Measurements from ENCODE around the gene BAD. TPM values are rescaled to one million over a fixed set of nuclear protein-coding genes. Genes with fewer than 3 reads are reported as not detected.

Gene BAD
- total RNA-seq, 1 experiment from 2014 or later: 122 TPM

DNA sequence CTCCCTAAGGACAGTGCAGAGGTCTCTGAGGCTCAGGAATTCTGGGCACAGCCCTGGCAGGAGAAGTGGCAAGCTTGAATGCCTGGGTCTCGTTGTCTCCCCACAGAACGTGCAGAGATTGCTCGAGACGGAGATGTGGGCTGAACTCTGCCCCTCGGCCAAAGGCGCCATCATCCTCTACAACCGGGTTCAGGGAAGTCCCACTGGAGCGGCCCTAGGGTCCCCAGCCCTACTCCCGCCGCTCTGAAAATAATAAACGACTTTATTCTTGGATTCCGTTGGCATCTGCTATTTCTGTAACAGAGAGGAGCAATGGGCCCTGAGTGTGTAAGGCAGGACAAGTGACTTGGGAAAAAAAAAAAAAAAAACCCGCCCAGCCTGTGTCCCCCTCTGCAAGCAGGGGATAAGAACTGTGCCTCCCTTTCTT, 54.7 kb downstream of the BAD start:
- in situ Hi-C loops (cut with HindIII; ENCODE audit: low pct_unique_long_range_greater_than_20kb, low sequenced_read_pairs): no loop called here

DNA sequence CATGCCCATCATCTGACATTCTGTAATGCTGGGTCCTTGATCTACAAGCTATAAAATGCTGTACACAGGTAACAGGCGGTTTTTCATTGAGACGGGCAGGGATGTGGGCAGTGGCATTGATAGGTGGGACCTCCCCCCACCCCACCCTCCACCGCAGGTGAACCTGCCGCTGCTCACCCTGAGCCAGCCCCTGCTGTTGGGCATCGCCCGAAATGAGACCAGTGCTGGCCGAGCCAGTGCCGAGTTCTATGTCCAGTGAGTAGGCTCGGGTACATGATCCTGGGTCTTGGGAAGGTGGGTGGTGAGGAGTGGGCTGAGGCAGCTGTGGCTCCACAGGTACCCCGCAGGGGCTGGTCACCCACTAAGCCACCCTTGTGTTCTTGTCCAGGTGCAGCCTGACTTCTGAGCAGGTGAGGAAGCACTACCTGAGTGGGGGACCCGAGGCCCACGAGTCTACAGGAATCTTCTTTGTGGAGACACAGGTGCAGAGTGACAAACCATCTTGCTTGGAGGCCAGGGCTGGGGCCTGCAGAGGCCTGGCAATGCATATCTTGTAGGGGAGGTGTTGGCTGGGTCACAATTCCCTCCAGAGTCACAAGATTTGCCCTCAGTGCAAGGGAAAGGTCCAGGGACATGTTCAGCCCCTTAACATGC, 55.2 kb downstream of the BAD start:
- DNase-seq (ENCODE audit: low read depth): no peak
- in situ Hi-C loops (cut with HindIII; ENCODE audit: low pct_unique_long_range_greater_than_20kb, low sequenced_read_pairs): no loop called here

More for the DNA sequence above, 54.7 kb downstream of the BAD start:
- no peak for DNase-seq (ENCODE audit: low read depth)

DNA sequence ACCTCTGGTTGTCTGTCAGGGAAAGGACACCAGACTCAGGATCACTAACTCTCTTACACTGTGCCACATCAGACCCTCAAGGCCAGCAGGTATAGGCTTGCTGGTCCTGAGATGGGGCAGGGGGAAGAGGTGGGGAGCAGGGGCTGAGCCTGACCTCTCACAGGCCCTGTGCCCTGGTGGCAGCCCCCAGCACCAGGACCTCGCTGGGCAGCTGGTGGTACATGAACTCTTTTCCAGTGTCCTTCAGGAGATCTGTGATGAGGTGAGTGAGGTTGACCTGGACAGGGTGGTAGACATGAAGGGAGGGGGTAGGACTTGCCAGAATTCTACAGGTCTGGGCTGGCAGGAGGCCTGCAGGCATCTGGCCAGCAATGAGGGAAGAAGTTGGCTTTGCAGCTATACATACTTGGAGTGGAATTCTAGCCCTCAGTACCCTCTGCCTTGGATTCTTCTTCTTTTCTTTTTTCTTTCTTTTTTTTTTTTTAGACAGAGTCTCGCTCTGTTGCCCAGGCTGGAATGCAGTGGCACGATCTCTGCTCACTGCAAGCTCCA, 57.0 kb downstream of the BAD start:
- DNase-seq (ENCODE audit: low read depth): no peak
- in situ Hi-C loops (cut with HindIII; ENCODE audit: low pct_unique_long_range_greater_than_20kb, low sequenced_read_pairs): no loop called here

DNA sequence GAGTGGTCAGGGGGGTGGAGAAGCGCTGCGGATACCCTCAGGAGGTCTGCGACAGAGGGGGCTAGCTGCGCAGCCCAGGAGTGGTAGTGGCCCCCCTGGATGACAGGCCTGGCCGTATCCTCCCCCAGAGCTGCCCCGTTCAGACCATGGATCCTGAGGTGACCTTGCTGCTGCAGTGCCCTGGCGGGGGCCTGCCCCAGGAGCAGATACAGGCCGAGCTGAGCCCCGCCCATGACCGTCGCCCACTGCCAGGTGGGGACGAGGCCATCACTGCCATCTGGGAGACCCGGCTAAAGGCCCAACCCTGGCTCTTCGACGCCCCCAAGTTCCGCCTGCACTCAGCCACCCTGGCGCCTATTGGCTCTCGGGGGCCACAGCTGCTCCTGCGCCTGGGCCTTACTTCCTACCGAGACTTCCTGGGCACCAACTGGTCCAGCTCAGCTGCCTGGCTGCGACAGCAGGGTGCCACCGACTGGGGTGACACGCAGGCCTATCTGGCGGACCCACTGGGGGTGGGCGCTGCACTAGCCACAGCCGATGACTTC, 57.9 kb downstream of the BAD start:
- DNase-seq (ENCODE audit: low read depth): peak; percentile 46
- in situ Hi-C loops (cut with HindIII; ENCODE audit: low pct_unique_long_range_greater_than_20kb, low sequenced_read_pairs): no loop called here

DNA sequence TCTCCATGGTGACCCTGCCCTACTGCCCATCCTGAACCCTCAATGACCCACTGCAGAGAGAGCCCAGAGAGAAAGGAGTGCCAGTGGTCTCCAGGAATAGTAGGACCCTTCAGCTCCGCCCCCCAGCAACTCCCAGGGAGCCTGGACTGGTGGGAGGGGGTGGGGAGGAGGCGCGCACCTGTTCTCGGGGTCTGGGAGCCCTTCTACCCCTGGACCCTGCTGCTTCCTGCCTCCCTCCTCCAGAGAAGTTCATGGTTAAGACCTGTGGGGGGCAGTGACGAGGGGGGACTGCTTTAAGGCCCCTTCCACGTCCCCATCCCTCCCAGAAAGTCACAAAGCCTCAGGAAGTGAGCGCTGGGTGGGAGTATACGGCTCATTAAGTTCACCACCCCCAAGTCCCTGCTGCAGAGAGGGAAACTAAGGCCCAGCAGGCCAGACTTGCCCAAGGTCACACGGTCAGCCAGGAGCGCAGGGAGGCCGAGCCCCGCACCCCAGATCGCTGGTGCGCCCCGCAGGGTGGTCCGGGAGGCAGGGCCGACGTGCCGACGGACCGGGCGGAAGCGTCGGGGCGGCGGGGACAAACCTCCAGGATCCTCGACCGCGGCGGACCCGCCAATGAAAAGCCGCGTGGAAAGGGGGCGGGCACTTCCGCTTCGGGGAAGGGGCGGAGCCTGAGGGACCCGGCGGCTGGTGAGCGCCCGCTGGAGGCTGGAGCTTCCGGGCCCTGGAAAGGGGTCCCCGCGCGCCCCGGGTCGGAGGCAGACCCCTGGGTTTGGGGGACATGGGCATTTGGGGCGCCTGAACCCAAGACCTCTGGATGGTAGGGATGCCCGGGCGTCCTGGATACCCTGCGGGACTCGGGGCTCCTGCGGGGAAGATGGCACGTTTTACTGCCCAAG, 58.6 kb downstream of the BAD start, which contains the start of the genes NUDT22 and TRPT1:
NUDT22 (plus strand) TSS at position 667 of the 899 bp plus-strand sequence. CDS start 379 bp downstream, outside the sequence.
TRPT1 (minus strand) TSS at position 579 of the 899 bp plus-strand sequence; CDS start at position 253, 326 bp downstream.
- DNase-seq (ENCODE audit: low read depth): peak; percentile 77
- in situ Hi-C loops (cut with HindIII; ENCODE audit: low pct_unique_long_range_greater_than_20kb, low sequenced_read_pairs): no loop called here

DNA sequence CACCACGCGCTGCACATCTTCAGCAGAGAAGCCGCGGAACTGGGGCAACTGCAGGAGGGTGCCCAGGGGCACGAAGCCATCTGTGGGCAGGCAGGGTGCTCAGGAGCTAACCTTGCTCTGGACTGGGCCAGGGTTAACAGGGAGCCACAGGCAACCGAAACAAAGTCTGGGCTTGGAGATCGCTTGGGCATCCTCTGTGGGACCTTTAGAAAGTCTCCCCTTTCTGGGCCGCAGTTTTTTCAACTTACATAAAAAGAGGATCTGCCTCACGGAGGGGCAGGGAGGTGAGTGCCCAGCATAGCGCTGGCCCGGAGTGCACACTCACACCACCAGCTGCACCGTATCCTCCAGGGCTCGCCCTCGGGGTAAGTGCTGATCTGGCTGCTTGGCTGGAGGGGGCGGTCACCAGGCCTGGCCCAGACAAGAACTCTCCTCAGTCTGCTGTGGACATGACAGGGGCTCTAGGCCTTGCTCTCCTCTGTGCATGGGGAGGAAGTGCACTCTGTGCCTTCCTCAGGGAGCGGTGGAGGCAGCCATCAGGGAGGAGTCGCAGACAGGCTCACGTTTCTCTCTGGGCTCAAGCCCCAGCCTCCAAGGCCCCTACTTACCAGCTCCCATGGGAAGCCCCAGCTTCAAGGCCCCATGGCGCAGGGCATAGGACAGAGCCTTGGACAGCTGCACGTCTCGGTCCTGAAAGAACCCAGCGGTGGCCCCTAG, 59.4 kb downstream of the BAD start:
- DNase-seq (ENCODE audit: low read depth): no peak
- in situ Hi-C loops (cut with HindIII; ENCODE audit: low pct_unique_long_range_greater_than_20kb, low sequenced_read_pairs): no loop called here

DNA sequence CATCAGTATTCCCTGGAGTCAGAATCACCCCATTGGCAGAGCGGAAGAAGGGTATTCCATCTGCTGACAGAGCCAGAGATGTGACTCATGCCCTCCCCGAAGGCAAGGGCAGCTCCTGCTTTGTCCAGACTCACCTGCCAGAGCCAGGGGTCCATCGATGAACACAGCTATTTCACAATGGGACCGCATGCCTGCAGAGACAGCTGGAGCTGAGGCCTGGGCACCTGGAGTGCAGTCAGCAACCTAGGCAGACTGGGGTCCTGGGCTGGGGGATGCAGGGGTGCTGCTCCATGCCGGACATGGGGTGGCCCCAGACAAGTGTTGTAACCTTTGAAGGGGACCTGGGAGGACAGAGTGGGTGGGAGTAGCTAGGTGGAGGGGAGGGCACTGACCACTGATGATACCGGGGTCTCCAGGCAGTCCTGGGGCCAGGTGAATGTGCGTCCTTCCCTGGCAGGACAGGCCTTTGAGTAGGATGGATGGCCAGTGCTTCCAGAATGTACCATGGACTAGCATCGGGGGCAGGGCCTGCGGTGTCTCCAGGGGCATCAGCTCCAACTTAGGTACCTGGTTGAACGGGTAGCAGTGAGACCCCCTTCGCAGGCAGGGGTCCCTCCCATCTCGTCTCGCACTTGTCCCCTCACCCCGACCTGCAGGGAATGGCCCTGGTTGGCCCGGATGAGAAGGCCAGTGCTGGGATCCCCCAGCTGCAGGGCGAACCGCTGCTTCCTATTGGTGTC, 60.1 kb downstream of the BAD start:
- in situ Hi-C loops (cut with HindIII; ENCODE audit: low pct_unique_long_range_greater_than_20kb, low sequenced_read_pairs): no loop called here

DNA sequence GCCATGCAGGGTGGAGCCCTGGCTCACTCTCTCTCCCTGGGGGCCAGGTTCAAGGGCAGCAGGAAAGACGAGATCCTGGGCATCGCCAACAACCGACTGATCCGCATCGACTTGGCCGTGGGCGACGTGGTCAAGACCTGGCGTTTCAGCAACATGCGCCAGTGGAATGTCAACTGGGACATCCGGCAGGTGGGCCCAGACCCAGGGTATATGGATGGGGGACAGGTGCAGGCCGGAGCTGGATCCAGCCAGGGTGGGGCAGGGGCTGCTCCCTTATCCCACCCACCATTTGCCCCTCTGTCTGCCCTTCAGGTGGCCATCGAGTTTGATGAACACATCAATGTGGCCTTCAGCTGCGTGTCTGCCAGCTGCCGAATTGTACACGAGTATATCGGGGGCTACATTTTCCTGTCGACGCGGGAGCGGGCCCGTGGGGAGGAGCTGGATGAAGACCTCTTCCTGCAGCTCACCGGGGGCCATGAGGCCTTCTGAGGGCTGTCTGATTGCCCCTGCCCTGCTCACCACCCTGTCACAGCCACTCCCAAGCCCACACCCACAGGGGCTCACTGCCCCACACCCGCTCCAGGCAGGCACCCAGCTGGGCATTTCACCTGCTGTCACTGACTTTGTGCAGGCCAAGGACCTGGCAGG, 61.3 kb downstream of the BAD start:
- in situ Hi-C loops (cut with HindIII; ENCODE audit: low pct_unique_long_range_greater_than_20kb, low sequenced_read_pairs): no loop called here
- no peak for DNase-seq (ENCODE audit: low read depth)

More for the DNA sequence above, 60.1 kb downstream of the BAD start:
- DNase-seq (ENCODE audit: low read depth): no peak

DNA sequence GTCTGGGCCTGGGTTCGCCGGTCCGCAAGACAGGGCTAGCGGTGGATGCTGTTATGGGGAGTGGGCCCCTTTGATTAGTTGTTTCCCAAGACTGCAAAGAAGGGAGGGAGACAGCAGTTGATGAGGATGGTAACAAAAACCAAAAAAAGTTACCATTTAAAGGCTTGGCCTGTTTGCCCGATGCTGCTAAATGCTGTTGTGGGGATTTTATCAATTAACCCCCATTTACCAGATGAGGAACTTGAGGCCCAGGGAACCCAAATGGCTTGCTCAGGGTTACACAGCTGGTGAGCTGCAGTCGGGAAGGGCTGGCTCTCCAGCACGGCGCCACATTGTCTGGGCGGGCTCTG, 61.8 kb downstream of the BAD start:
- in situ Hi-C loops (cut with HindIII; ENCODE audit: low pct_unique_long_range_greater_than_20kb, low sequenced_read_pairs): no loop called here
- DNase-seq (ENCODE audit: low read depth): no peak

DNA sequence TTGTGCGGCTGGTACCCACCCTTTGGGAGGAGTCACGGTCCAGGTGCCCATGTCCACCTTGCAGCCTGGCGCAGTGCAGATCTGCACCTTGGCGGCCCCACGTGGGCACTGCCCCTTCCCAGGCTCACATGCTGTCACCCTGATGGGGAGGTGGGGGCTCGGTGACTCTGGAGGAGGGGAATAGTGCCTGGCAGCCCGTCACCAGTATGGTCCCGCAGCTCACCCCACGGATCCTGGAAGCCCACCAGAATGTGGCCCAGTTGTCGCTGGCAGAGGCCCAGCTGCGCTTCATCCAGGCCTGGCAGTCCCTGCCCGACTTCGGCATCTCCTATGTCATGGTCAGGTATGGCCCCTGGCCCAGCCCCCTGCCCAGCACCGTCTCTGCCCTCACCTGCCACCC, 63.7 kb downstream of the BAD start:
- no peak for DNase-seq (ENCODE audit: low read depth)
- in situ Hi-C loops (cut with HindIII; ENCODE audit: low pct_unique_long_range_greater_than_20kb, low sequenced_read_pairs): no loop called here

DNA sequence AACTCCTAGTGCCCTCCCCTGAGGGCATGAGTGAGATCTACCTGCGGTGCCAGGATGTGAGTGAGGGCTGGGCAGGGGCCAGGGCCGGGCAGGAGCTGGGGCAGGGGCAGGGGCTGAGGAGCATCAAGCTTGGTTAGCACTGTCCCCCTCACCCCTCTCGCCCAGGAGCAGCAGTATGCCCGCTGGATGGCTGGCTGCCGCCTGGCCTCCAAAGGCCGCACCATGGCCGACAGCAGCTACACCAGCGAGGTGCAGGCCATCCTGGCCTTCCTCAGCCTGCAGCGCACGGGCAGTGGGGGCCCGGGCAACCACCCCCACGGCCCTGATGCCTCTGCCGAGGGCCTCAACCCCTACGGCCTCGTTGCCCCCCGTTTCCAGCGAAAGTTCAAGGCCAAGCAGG, 64.2 kb downstream of the BAD start:
- no peak for DNase-seq (ENCODE audit: low read depth)
- in situ Hi-C loops (cut with HindIII; ENCODE audit: low pct_unique_long_range_greater_than_20kb, low sequenced_read_pairs): no loop called here

Other genes with a start within 250 kb of the BAD start
- gene FLRT1, start 248.7 kb downstream of the BAD start, total RNA-seq (2014; rRNA removed; shearing (Covaris generic); ENCODE audit: low replicate concordance): 0.03 and 0.37 TPM in 2 replicates
- gene MACROD1, start 118.6 kb downstream of the BAD start, total RNA-seq (2014; rRNA removed; shearing (Covaris generic); ENCODE audit: low replicate concordance): 38.9 and 42.9 TPM in 2 replicates
- 134 and 157 TPM in 2 replicates for gene STIP1, start 98.5 kb downstream of the BAD start, total RNA-seq (2014; rRNA removed; shearing (Covaris generic); ENCODE audit: low replicate concordance)
- 0.64 TPM in 1 of 2 replicates, not detected in the other for gene FERMT3, start 77.9 kb downstream of the BAD start, total RNA-seq (2014; rRNA removed; shearing (Covaris generic); ENCODE audit: low replicate concordance)
- gene TRPT1, start 58.5 kb downstream of the BAD start, total RNA-seq (2014; rRNA removed; shearing (Covaris generic); ENCODE audit: low replicate concordance): 39.1 and 72.3 TPM in 2 replicates
- gene NUDT22, start 58.4 kb downstream of the BAD start, total RNA-seq (2014; rRNA removed; shearing (Covaris generic); ENCODE audit: low replicate concordance): 25.1 and 31.4 TPM in 2 replicates
- gene DNAJC4, start 54.1 kb downstream of the BAD start, total RNA-seq (2014; rRNA removed; shearing (Covaris generic); ENCODE audit: low replicate concordance): 14.2 and 30.3 TPM in 2 replicates
- 52.8 and 66.2 TPM in 2 replicates for gene VEGFB, start 50.1 kb downstream of the BAD start, total RNA-seq (2014; rRNA removed; shearing (Covaris generic); ENCODE audit: low replicate concordance)
- 24.2 and 46.1 TPM in 2 replicates for gene FKBP2, start 43.6 kb downstream of the BAD start, total RNA-seq (2014; rRNA removed; shearing (Covaris generic); ENCODE audit: low replicate concordance)
- gene PPP1R14B, start 37.7 kb downstream of the BAD start, total RNA-seq (2014; rRNA removed; shearing (Covaris generic); ENCODE audit: low replicate concordance): 413 and 431 TPM in 2 replicates
- gene PLCB3, start 33.1 kb downstream of the BAD start, total RNA-seq (2014; rRNA removed; shearing (Covaris generic); ENCODE audit: low replicate concordance): 16.5 and 18.6 TPM in 2 replicates
- gene GPR137, start 1.2 kb upstream of the BAD start, total RNA-seq (2014; rRNA removed; shearing (Covaris generic); ENCODE audit: low replicate concordance): 9.6 and 31.9 TPM in 2 replicates
- not detected in 2 replicates for gene KCNK4, start 6.6 kb upstream of the BAD start, total RNA-seq (2014; rRNA removed; shearing (Covaris generic); ENCODE audit: low replicate concordance)
- gene CATSPERZ, start 15.7 kb upstream of the BAD start, total RNA-seq (2014; rRNA removed; shearing (Covaris generic); ENCODE audit: low replicate concordance): not detected in 2 replicates
- 38.8 and 48.7 TPM in 2 replicates for gene ESRRA, start 20.9 kb upstream of the BAD start, total RNA-seq (2014; rRNA removed; shearing (Covaris generic); ENCODE audit: low replicate concordance)
- gene TRMT112, start 32.9 kb upstream of the BAD start, total RNA-seq (2014; rRNA removed; shearing (Covaris generic); ENCODE audit: low replicate concordance): 494 and 562 TPM in 2 replicates
- 258 and 341 TPM in 2 replicates for gene PRDX5, start 33.5 kb upstream of the BAD start, total RNA-seq (2014; rRNA removed; shearing (Covaris generic); ENCODE audit: low replicate concordance)
- 1.3 and 4.9 TPM in 2 replicates for gene CCDC88B, start 55.5 kb upstream of the BAD start, total RNA-seq (2014; rRNA removed; shearing (Covaris generic); ENCODE audit: low replicate concordance)
- gene RPS6KA4, start 74.5 kb upstream of the BAD start, total RNA-seq (2014; rRNA removed; shearing (Covaris generic); ENCODE audit: low replicate concordance): 39.0 and 59.4 TPM in 2 replicates

Measured in Caki2 (cell line).